HG02678 (cell line): ENCODE measurements around the gene CLEC4M.
"Not testable (repeated sequence)": the region's sequence is repeated elsewhere in the genome, so short reads cannot be mapped to it uniquely, and the experiment has no call there.

Source experiments
- ATAC-seq: cut with Tn5 transposase; IDR thresholded peaks from one replicate; pipeline ENCODE4 v1.9.1; 2021; ENCODE audit warnings: mild to moderate bottlenecking, moderate library complexity; ENCODE audit not compliant: unreplicated experiment

CLEC4M gene

GRCh38 chr19:7739801-7740681 lies 23.0 kb upstream of the CLEC4M start:
- ATAC-seq: no peak

DNA sequence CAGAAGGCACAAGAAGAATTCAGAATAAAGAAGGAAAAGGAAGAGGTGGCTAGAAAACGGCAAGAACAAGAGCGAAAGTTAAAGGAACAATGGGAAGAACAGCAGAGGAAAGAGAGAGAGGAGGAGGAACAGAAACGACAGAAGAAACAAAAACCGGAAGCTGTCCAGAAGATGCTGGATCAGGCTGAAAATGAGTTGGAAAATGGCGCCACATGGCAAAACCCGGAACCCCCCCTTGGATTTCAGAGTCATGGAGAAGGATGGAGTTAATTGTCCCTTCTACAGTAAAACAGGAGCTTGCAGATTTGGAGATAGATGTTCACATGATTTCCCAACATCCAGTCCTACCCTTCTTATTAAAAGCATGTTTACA lies 22.4 kb upstream of the CLEC4M start:
- no peak for ATAC-seq

DNA sequence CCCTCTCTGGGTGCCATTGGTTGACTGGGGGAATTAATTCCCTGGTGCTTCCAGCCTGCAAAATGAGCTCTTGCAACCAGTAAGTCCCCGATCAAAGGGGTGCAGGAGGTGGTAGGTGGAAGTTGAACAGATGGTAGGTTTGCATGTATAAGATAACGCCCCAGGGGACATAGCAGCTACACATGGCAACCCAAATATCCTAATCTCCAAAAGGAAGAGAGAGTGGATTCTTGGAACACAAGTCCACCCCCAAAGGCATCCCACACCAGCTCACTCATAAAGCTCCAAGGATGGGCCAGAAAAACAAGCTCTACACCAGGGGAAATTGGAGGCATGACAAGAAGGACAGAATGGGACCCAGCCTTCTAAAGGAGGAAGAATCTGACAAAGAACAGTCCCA lies 20.5 kb upstream of the CLEC4M start:
- ATAC-seq: no peak

DNA sequence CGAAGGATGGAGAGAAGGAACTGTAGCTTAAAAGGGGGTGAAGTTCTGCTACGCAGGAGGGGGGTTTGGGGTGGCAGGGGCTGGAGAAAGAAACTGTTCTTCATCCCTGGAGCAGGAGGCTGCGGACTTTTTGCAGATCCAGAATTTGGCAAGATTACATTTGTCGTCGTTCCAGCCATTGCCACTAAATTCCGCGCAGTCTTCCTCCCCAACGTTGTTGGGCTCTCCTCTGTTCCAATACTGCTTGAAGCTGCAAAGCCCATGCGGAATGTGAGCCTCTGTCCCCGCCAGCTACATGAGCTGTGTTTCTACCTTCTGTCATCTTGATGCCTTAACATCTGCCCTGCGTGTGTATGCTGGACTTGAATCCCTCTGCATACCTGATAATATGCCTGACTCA lies 20.1 kb upstream of the CLEC4M start:
- no peak for ATAC-seq

DNA sequence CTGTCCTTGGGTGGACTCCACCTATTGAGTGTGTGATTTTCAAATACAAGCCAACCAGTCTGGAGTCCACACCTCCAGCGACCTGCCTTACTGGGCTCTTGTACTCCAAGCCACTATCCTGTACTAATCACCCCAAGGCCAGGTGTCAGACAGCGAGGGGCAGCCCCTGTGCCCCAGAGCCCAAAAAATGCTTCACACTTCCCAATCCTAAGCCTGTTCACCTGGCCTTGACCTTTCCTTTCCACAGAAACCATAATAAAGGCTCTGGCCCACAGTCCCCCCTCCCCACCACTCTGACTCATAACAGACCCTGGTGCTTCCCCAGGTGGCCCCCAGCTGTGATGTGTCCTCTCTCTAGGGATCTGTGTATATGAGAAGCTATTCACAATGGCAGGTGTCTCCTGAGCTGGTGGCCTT lies 19.6 kb upstream of the CLEC4M start:
- ATAC-seq: peak; percentile 69

- ATAC-seq: no peak
Measured at GRCh38 chr19:7744199-7744786, 18.8 kb upstream of the CLEC4M start.

DNA sequence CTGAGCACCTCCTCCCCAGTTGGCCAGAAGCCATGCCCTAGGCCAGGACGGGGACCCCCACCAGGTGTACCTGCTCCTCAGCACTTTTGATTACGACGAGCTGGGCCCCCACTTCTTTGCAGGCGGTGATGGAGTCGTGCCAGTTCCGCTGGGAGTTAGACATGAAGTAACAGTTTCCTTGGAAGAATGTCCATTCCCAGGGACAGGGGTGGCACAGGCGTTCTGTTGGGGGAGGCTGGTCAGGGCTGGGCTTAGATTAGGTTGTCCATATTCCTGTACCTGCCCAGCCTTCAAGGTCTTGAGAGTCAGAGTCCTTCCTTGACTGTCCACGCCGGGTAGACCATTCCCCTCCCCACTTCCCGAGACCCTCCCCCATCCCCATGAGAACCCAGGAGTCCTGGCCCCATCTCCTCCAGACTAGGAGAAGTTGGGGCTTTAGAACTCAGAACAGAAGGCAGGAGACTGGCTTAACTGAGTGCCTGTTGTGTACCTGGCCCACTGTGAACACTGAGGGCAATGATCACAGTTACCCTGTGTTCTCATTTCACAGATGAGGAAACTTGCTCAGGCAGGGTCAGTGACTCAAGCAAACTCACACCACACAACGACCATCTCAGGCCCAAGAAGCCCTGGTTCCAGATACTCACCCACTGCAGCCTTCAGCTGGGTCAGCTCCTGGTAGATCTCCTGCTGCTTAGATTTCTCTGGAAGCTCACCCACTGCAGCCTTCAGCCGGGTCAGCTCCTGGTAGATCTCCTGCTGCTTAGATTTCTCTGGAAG lies 18.0 kb upstream of the CLEC4M start:
- ATAC-seq: no peak

GRCh38 chr19:7746306-7746705 lies 16.7 kb upstream of the CLEC4M start:
- ATAC-seq: not testable (repeated sequence)

DNA sequence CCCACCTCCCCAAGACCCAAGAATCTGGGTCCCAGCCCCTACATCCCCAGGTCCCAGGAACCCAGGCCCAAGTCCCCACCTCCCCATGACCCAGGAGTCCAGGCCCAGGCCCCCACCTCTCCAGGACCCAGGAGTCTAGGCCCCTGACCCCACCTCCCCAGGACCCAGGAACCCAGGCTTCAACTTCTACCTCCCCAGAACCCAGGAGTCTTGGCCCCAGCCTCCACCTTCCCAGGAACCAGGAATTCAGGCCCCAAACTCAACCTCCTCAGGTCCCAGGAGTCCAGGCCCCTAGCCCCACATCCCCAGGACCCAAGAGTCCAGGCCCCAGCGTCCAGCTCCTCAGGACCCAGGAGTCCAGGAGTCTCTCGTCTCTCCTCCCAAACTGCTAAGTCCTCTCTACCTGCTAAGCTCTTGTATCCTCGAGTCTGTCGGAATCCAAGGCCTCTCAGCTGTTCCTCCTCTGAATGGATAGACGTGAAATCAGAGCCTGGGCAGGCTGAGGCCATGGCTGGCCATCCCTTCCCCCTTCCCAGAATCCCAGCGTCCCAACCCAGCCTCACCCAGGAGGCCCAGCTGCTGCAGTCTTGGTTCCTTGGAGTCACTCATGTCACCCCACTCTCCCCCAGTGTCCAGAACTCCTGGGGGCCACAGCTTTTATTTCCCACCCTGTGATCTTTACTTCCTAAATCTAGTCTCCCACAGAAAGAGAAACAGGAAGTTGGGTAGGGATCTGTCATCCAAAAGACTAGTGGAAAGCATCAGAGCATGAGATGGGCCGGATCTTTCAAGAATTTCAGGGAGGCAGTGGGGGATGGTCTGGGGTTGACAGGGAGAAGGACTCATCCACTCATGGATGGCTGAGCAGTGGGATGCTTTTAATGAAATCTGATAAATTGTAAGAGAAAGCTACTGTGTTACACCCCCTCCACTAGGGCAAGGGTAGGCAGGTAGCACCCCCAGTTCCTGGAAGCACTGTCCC lies 15.8 kb upstream of the CLEC4M start, which contains the start of gene CD209:
Gene CD209 (minus strand): TSS at position 632 of the 982 bp plus-strand sequence. CDS start 23 bp downstream, at position 609.
- no peak for ATAC-seq

GRCh38 chr19:7748171-7748570 lies 14.9 kb upstream of the CLEC4M start:
- ATAC-seq: no peak

DNA sequence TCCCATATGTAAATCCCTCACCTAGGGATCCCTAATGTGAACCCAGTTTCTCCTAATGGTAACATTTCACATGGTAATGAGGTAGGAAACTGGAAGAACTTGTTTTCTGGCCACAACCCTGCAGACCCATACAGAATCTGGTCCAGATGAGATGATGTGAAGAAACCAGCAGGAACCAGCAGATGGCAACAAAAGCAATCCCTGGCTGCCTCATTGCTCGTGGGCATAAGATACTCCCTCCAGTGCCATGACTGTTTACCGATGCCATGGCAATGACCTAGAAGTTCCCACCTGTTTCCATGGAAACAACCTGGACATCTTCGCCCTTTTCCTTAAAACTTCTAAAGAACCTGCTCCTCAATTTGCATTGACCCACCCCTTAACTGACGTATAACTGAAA lies 14.3 kb upstream of the CLEC4M start:
- ATAC-seq: no peak

GRCh38 chr19:7751157-7751783 lies 11.8 kb upstream of the CLEC4M start:
- ATAC-seq: no peak

DNA sequence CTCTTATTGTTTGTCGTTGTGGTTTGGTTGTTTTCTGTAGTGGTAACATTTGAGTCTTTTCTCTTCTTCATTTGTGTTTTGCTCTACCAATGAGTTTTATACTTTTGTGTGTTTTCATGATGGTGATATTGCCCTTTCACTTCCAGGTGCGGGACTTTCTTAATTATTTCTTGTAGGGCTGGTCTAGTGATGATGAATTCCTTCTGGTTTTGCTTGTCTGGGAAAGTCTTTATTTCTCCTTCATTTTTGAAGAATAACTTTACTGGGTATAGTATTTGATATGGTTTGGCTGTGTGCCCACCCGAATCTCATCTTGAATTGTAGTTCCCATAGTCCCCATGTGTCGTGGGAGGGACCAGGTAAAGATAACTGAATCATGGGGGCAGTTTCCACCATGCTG lies 6.8 kb upstream of the CLEC4M start:
- ATAC-seq: no peak

DNA sequence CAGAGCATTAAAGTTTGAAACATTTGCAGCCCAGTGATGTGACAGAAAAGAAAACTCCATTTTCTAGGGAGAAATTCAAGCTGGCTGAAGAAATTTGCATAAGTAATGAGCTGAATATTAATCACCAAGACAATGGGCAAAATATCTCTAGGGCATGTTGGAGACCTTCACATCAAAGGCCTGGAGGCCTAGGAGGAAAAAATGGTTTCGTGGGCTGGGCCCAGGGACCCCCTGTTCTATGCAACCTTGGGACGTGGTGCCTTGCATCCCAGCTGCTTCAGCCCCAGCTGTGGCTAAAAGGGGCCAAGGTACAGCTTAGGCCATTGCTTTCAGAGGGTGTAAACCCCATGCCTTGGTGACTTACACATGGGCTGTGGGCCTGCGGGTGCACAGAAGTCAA lies 5.7 kb upstream of the CLEC4M start:
- ATAC-seq: no peak

- ATAC-seq: no peak
Measured at GRCh38 chr19:7759156-7759555, 3.9 kb upstream of the CLEC4M start.

DNA sequence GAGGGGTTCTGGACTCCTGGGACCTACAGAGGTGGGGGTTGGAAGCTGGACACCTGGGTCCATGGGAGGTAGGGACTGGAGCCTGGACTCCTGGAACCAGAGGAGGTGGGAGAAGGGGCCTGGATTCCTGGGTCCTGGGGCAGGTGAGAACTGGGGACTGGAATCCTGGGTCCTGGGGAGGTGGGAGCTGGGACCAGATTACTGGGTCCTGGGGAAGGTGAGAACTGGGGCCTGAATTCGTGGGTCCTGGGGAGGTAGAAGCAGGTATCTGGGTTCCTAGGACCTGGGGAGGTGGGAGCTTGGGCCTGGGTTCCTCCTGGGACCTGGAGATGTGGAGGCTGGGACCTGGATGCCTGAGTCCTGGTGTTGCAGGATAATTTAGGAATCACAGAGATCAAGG lies 653 bp downstream of the CLEC4M start:
- ATAC-seq: no peak

GRCh38 chr19:7764157-7764556 lies 1.1 kb downstream of the CLEC4M start:
- ATAC-seq: not testable (repeated sequence)

DNA sequence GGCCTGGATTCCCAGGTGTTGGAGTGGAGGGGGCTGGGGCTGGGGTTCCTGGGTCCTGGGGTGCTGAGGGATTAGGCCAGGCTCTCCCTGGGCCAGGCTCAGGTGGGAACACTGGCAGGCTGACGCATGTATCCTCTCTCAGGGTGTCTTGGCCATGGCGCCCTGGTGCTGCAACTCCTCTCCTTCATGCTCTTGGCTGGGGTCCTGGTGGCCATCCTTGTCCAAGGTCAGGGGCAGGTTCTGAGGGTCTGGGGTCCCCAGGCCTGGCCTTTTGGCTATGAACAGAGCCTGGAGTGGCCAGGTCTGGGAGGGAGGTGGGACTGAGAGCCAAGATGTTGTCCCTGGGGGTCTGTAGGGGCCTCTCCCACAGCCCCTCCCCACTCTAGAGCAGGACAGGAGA lies 2.0 kb downstream of the CLEC4M start:
- ATAC-seq: not testable (repeated sequence)

DNA sequence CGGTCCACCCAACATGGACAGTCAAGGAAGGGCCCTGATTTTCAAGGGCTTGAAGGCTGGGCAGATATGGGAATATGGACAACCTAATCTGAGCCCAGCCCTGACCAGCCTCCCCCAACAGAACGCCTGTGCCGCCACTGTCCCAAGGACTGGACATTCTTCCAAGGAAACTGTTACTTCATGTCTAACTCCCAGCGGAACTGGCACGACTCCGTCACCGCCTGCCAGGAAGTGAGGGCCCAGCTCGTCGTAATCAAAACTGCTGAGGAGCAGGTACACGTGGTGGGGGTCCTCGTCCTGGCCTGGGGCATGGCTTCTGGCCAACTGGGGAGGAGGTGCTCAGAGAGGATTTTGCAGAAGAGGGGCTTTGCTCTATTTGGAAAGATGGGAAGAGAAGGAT lies 3.5 kb downstream of the CLEC4M start:
- ATAC-seq: no peak

GRCh38 chr19:7767487-7767886 lies 4.4 kb downstream of the CLEC4M start:
- no peak for ATAC-seq
